HuH-7.5 (cell line): ENCODE results near the gene RNF223.
"Not testable (repeated sequence)": the region's sequence is repeated elsewhere in the genome, so short reads cannot be mapped to it uniquely, and the experiment has no call there.

Experiments
- DNase-seq: peaks from one replicate; pipeline ENCODE4 v3.0.0; 2011; ENCODE audit warnings: low spot score

Gene RNF223

GRCh38 chr1:1109743-1110142, 35.6 kb upstream of the RNF223 start:
- DNase-seq, result no peak

- no peak for DNase-seq
Observed at GRCh38 chr1:1106510-1107221, 32.6 kb upstream of the RNF223 start.

GRCh38 chr1:1104152-1104551, 30.0 kb upstream of the RNF223 start:
- not testable (repeated sequence) for DNase-seq

- no peak for DNase-seq
Observed at GRCh38 chr1:1101503-1101902, 27.4 kb upstream of the RNF223 start.

- DNase-seq, result no peak
Observed at GRCh38 chr1:1100296-1100695, 26.2 kb upstream of the RNF223 start.

GRCh38 chr1:1099506-1100183, 25.5 kb upstream of the RNF223 start:
- DNase-seq, result no peak

GRCh38 chr1:1098681-1099421, 24.7 kb upstream of the RNF223 start:
- DNase-seq, result no peak

GRCh38 chr1:1096136-1096535, 22.0 kb upstream of the RNF223 start:
- not testable (repeated sequence) for DNase-seq

- DNase-seq, result no peak
Observed at GRCh38 chr1:1094981-1095380, 20.9 kb upstream of the RNF223 start.

- no peak for DNase-seq
Observed at GRCh38 chr1:1093610-1093943, 19.5 kb upstream of the RNF223 start.

- DNase-seq, result no peak
Observed at GRCh38 chr1:1092894-1093609, 18.9 kb upstream of the RNF223 start.

GRCh38 chr1:1092149-1092855, 18.2 kb upstream of the RNF223 start:
- DNase-seq, result no peak

- DNase-seq, result no peak
Observed at GRCh38 chr1:1091344-1092148, 17.4 kb upstream of the RNF223 start.

- no peak for DNase-seq
Observed at GRCh38 chr1:1090424-1091343, 16.6 kb upstream of the RNF223 start.

- DNase-seq, result no peak
Observed at GRCh38 chr1:1089731-1090423, 15.8 kb upstream of the RNF223 start.

GRCh38 chr1:1088801-1089680, 14.9 kb upstream of the RNF223 start:
- no peak for DNase-seq

GRCh38 chr1:1088029-1088800, 14.1 kb upstream of the RNF223 start:
- DNase-seq, result no peak
